Measurements from ENCODE around the gene AHR.

The AHR gene

DNA sequence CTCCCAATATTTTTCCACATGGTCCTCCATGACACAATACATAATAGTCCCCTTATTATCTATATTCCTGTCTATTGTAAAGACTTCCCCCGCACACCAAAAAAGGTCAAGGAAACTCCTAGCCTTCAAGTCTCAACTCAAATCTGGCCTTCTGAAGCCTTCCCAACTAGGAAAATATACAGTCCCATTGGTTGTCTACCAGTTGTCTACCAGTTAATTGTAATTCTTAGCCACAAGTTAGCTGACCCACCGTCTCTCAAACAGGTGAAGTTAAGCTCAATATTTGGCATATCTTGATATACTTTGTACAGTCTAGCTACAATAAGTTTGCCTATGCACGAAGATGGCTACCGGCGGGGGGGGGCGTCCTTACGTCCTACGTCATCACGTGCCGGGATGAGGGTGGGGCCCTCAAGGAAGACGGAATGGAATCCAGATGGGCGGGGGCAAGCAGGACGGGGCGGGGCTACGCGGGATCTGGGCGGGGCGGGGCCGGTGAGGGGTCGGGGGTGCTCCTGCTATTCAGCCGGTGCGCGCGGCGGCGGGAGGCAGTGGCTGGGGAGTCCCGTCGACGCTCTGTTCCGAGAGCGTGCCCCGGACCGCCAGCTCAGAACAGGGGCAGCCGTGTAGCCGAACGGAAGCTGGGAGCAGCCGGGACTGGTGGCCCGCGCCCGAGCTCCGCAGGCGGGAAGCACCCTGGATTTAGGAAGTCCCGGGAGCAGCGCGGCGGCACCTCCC, at the start of gene AHR:
AHR (plus strand) TSS at position 551 of the 738 bp plus-strand sequence. CDS start 613 bp downstream, outside the sequence.
- Mint-ChIP-seq H3K27me3 (no peaks in the 10 kb centered on the region), H3K9me3 (peaks cover 8% of the 10 kb centered on the region), H3K27ac (peak within 1 kb of the TSS; percentile 99), H3K4me3 (peak within 1 kb of the TSS; percentile 99), H3K4me1 (peaks cover 21% of the 10 kb centered on the region), H3K36me3 (peaks cover 3% of the 10 kb centered on the region)

- H3K27me3 Mint-ChIP-seq: no peaks in the 10 kb centered on the region
- no peak overlapping the region for H3K4me3 Mint-ChIP-seq
- peaks cover 8% of the 10 kb centered on the region for H3K36me3 Mint-ChIP-seq
- H3K27ac Mint-ChIP-seq: no peak overlapping the region
- H3K9me3 Mint-ChIP-seq: peaks cover 5% of the 10 kb centered on the region
- H3K4me1 Mint-ChIP-seq: peaks cover 10% of the 10 kb centered on the region
These were observed 44.6 kb upstream of the AHR start for GRCh38 chr7:17253885-17254284.

DNA sequence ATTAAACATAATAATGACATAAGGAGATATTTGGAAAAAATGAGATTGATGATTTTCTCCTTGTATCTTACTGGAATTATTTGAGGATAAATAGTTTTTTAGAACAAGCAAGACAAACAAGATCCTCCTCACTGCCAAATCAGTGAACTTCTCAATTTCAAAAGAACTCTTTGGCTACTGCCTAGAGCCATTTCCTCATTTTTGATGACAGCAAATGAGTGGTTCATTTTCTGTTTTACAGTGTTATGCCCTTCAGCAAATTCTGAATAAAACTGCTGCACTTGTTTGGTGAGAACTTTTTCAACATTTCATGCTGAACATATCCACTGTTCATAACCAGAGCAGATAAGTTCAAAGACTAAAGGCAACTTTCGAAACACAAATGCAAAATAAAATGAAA, 42.5 kb upstream of the AHR start:
- Mint-ChIP-seq H3K4me1 (peaks cover 13% of the 10 kb centered on the region), H3K27me3 (no peaks in the 10 kb centered on the region)

GRCh38 chr7:17256375-17256774, 42.1 kb upstream of the AHR start:
- peaks cover 15% of the 10 kb centered on the region for H3K4me1 Mint-ChIP-seq
- no peak overlapping the region for H3K27ac Mint-ChIP-seq
- peaks cover 9% of the 10 kb centered on the region for H3K36me3 Mint-ChIP-seq
- no peak overlapping the region for H3K4me3 Mint-ChIP-seq
- no peaks in the 10 kb centered on the region for H3K27me3 Mint-ChIP-seq
- peaks cover 3% of the 10 kb centered on the region for H3K9me3 Mint-ChIP-seq

More for the DNA sequence above, 42.5 kb upstream of the AHR start:
- peaks cover 9% of the 10 kb centered on the region for H3K36me3 Mint-ChIP-seq
- H3K4me3 Mint-ChIP-seq: no peak overlapping the region
- H3K27ac Mint-ChIP-seq: no peak overlapping the region
- H3K9me3 Mint-ChIP-seq: peaks cover 5% of the 10 kb centered on the region

DNA sequence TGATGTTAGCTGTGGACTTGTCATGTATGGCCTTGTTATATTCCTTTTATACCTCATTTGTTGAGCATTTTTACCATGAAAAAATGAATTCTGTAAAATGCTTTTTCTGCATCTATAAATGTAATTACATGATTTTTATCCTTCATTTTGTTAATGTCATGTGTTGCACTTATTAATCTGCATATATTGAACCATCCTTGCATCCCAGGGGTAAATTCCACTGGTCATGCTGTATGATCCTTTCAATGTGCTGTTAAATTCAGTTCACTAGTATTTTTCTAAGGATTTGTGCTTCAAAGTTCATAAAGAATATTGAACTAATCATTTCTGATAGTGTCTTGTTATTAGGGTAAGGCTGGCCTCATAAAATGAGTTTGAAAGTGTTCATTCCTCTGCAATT, 31.9 kb upstream of the AHR start:
- H3K4me3 Mint-ChIP-seq: no peak overlapping the region
- no peak overlapping the region for H3K27ac Mint-ChIP-seq
- H3K9me3 Mint-ChIP-seq: peaks cover 32% of the 10 kb centered on the region
- no peaks in the 10 kb centered on the region for H3K27me3 Mint-ChIP-seq
- H3K4me1 Mint-ChIP-seq: peaks cover 7% of the 10 kb centered on the region
- H3K36me3 Mint-ChIP-seq: peaks cover 18% of the 10 kb centered on the region

GRCh38 chr7:17269341-17270221, 28.9 kb upstream of the AHR start:
- Mint-ChIP-seq H3K27ac (no peak overlapping the region), H3K36me3 (peaks cover 26% of the 10 kb centered on the region), H3K27me3 (no peaks in the 10 kb centered on the region), H3K4me3 (no peak overlapping the region), H3K9me3 (peaks cover 37% of the 10 kb centered on the region), H3K4me1 (peaks cover 9% of the 10 kb centered on the region)

GRCh38 chr7:17274551-17275245, 23.8 kb upstream of the AHR start:
- peak overlapping the region; percentile 95 for H3K27ac Mint-ChIP-seq
- peaks cover 10% of the 10 kb centered on the region for H3K36me3 Mint-ChIP-seq
- peaks cover 8% of the 10 kb centered on the region for H3K9me3 Mint-ChIP-seq
- no peaks in the 10 kb centered on the region for H3K27me3 Mint-ChIP-seq
- H3K4me3 Mint-ChIP-seq: peak overlapping the region; percentile 27
- H3K4me1 Mint-ChIP-seq: peaks cover 23% of the 10 kb centered on the region

GRCh38 chr7:17275749-17276671, 22.4 kb upstream of the AHR start:
- H3K27ac Mint-ChIP-seq: peak overlapping the region; percentile 7
- no peaks in the 10 kb centered on the region for H3K27me3 Mint-ChIP-seq
- H3K36me3 Mint-ChIP-seq: peaks cover 7% of the 10 kb centered on the region
- peaks cover 5% of the 10 kb centered on the region for H3K9me3 Mint-ChIP-seq
- H3K4me1 Mint-ChIP-seq: peaks cover 23% of the 10 kb centered on the region
- H3K4me3 Mint-ChIP-seq: no peak overlapping the region

GRCh38 chr7:17279061-17279460, 19.4 kb upstream of the AHR start:
- H3K27me3 Mint-ChIP-seq: no peaks in the 10 kb centered on the region
- H3K27ac Mint-ChIP-seq: no peak overlapping the region
- peaks cover 4% of the 10 kb centered on the region for H3K36me3 Mint-ChIP-seq
- no peaks in the 10 kb centered on the region for H3K9me3 Mint-ChIP-seq
- H3K4me3 Mint-ChIP-seq: no peak overlapping the region
- H3K4me1 Mint-ChIP-seq: peaks cover 19% of the 10 kb centered on the region

GRCh38 chr7:17289074-17289645, 9.3 kb upstream of the AHR start:
- Mint-ChIP-seq H3K36me3 (peaks cover 4% of the 10 kb centered on the region), H3K27ac (no peak overlapping the region), H3K4me3 (no peak overlapping the region), H3K9me3 (no peaks in the 10 kb centered on the region), H3K4me1 (no peaks in the 10 kb centered on the region), H3K27me3 (no peaks in the 10 kb centered on the region)

- H3K4me1 Mint-ChIP-seq: peaks cover 10% of the 10 kb centered on the region
- no peak overlapping the region for H3K4me3 Mint-ChIP-seq
- peaks cover 4% of the 10 kb centered on the region for H3K9me3 Mint-ChIP-seq
- no peaks in the 10 kb centered on the region for H3K36me3 Mint-ChIP-seq
- no peak overlapping the region for H3K27ac Mint-ChIP-seq
- H3K27me3 Mint-ChIP-seq: no peaks in the 10 kb centered on the region
These were observed 5.6 kb upstream of the AHR start for GRCh38 chr7:17292843-17293242.

DNA sequence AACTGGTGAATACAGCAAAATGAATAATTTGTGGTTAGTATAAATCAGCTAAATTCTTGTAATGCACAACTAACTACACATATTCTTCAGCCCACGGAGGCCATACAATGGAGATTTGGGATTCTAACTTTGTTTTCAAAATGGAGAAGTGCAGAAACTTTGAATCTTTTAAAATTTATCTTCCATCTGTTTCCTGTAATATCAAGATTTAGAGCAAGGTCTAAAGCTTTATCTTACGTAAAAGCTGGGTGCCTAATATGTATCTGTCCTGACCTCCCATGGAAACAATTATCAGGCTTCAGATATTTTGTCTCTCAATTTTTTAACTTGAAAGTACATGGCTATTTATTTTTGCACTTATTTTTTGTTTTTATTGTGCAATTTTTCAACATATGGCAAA, 5.0 kb upstream of the AHR start:
- H3K9me3 Mint-ChIP-seq: peaks cover 8% of the 10 kb centered on the region
- H3K27me3 Mint-ChIP-seq: no peaks in the 10 kb centered on the region
- no peak overlapping the region for H3K27ac Mint-ChIP-seq
- no peaks in the 10 kb centered on the region for H3K36me3 Mint-ChIP-seq
- no peak overlapping the region for H3K4me3 Mint-ChIP-seq
- peaks cover 15% of the 10 kb centered on the region for H3K4me1 Mint-ChIP-seq

GRCh38 chr7:17297243-17297642, 1.2 kb upstream of the AHR start:
- H3K27ac Mint-ChIP-seq: peak overlapping the region; percentile 93
- H3K27me3 Mint-ChIP-seq: no peaks in the 10 kb centered on the region
- H3K36me3 Mint-ChIP-seq: peaks cover 3% of the 10 kb centered on the region
- peak overlapping the region; percentile 99 for H3K4me3 Mint-ChIP-seq
- peaks cover 19% of the 10 kb centered on the region for H3K4me1 Mint-ChIP-seq
- peaks cover 8% of the 10 kb centered on the region for H3K9me3 Mint-ChIP-seq

GRCh38 chr7:17298840-17299482, 509 bp downstream of the AHR start:
- Mint-ChIP-seq H3K4me1 (peaks cover 21% of the 10 kb centered on the region), H3K4me3 (peak overlapping the region; percentile 99), H3K36me3 (peaks cover 3% of the 10 kb centered on the region), H3K9me3 (peaks cover 8% of the 10 kb centered on the region), H3K27ac (peak overlapping the region; percentile 99), H3K27me3 (no peaks in the 10 kb centered on the region)

All from activated naive CD4-positive, alpha-beta T cell treated with anti-CD3 and anti-CD28 coated beads, Interleukin-2, amount 50 U/mL, for 24 hours (primary cell).